Right kidney (tissue), 1 donor: ENCODE data around the gene NPSR1.
"Not testable (repeated sequence)": the region's sequence is repeated elsewhere in the genome, so short reads cannot be mapped to it uniquely, and the experiment has no call there.

Source experiments
- DNase-seq: peaks from one replicate; pipeline ENCODE4 v3.0.0-alpha.2; 2016

NPSR1 gene

DNA sequence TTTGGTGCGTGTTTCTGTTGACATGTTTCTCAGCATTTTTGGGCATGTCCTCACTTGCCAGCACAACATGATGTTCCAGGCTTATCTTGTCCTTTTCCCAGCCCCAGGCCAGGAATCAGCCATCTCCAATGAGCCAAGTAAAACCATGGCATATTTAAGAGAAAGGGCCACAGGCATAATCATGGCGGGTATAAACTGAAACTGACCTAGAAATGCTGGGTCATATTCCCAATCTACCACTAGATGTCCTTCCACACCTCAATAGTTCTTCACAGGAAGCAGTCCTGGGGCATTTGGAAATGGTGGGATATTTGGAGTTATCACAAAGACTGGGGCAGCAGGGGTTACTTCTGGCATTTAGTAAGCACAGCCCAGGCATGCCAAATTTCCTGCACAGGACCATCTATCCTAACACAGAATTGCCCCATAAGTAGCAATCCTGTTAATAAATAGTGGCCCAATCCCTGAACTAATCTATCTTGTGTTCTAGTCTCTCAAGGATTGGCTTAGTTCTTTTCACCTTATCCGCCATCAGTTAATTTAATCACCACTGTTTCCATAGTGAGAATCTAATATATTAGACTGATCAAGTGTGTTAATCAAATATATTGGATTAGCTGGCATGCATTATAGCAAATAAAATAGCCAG is 101.6 kb downstream of the NPSR1 start:
- DNase-seq = no peak

- DNase-seq = no peak
Measured at GRCh38 chr7:34760271-34760670, 102.3 kb downstream of the NPSR1 start.

GRCh38 chr7:34761206-34761605 is 103.2 kb downstream of the NPSR1 start:
- DNase-seq = no peak

DNA sequence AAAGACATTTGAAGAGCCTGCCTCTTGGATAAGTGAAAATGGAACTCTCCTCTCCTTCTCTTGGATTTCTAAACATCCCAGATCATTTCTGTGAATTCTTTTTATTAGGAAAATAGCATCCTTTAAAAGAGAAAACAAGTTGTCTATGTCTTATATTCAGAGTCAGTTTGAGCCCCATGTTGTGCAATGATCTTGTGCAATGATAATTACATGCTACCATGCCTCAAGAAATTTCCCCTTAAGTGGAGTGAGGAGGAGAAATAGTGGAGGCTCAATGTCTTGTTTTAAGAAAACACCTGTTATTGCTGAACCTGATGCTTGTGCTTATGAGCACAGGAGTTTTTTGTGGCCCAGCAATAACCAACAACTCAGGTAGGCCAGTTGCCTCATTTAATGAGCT is 103.6 kb downstream of the NPSR1 start:
- DNase-seq = no peak

DNA sequence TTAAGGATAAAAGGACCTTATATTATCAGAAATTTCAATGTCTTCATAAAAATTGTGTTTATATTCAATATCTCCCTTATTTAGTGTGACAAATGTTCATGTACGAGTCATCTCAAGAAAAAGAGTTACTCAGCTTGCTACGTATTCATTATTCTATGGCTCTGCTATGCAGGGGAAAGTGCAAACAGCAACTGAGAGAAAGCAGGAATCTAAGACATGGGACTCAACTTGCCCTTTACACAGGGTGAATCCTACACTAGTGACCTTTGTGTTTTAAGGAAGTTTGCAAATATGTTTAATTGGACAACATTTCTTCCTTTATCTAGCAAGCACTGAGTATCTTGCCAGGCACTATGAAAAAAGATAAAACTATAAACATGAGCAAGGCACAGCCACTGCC is 104.7 kb downstream of the NPSR1 start:
- DNase-seq = no peak

DNA sequence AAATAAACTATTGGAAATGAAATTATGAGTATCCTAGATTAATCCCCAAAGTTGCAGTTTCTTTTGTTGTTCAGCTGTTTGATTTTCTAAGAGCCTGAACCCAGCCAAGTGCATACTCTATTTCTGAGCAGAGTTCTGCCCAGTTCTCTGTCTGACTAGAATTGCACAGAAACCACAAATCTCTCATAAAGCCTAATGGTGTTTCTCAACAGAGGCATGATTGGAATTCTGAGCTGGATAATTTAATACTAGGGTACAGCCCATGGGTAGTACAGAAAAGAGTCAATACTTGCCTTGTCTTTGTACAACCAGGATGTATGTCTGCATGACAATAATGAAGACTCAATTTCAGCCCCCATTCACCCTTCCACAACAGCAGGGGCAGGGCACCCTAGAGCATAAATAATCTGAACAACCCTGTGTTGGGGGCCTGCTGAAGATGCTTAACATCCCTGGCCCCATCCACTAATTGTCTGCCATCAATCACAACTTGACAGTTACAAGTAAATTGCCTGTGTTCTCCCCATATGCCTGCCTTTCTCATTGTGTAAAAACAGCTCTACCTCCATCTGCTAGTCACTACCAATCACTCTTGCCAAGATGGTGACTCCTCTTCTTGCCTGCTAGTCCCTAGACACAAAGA is 114.4 kb downstream of the NPSR1 start:
- DNase-seq = no peak

DNA sequence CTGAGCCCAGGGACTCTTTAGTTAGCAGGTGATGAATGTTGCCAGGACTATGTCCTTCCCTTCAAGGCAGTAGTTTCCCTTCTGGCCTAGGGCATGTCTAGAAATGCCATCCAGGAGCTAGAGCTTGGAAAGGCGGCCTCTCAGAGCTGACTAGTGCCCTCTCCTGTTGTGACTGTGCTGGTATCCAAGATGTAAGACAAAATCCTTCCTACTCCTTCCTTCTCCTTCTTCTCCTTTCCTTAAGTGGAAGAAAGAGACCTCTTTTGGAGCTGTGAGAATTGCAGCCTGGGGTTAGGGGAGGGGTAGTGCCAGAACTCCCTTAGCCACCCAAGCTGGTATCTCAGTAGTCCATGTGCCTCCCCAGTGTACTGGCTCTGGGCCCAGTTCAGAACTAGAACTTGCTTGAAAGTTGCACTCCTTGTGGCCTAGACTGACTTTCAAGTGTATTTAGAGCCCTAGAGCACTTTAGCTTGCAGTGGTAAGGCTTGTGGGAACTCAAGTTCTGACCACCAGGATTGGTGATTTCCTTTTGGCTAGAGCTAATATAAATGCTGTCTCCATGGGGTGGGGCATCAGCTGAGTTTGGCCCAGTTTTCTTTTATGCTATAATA is 118.8 kb downstream of the NPSR1 start:
- no peak for DNase-seq

- no peak for DNase-seq
Measured at GRCh38 chr7:34780546-34780945, 122.5 kb downstream of the NPSR1 start.

DNA sequence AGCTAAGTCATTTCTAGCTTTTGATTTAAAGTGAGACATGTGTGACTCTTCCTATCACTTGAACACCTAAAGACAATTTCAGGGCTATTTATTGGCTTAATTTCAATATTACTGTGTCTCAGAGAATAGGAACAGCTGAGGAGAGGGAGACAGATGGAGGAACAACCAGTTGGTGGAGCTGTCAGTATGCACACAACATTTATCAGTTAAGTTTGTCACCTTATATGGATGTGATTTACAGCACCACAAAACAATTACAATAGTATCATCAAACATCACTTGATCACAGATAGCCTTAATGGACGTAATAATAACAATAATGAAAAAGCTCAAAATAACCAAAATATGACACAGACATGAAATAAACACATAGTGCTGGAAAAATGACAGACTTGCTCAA is 129.6 kb downstream of the NPSR1 start:
- no peak for DNase-seq

DNA sequence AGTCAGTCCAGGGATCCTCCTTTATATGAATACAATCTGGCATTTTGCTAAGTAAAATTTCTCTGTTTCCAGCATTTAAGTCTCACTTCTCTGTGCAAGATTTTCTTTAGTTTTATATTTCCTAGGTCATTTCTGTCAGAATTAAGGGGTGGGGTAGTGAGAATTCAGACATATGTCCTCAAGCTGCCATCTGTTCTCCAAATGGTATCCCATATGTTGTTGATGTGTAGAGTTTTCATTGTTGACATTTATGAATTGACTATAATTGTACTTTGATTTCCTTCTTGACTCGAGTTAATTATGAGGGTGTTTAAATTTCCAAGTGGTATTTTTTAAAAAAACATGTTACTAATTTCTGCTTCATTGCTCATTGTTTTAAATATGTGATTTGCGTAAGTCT is 148.8 kb downstream of the NPSR1 start:
- no peak for DNase-seq

DNA sequence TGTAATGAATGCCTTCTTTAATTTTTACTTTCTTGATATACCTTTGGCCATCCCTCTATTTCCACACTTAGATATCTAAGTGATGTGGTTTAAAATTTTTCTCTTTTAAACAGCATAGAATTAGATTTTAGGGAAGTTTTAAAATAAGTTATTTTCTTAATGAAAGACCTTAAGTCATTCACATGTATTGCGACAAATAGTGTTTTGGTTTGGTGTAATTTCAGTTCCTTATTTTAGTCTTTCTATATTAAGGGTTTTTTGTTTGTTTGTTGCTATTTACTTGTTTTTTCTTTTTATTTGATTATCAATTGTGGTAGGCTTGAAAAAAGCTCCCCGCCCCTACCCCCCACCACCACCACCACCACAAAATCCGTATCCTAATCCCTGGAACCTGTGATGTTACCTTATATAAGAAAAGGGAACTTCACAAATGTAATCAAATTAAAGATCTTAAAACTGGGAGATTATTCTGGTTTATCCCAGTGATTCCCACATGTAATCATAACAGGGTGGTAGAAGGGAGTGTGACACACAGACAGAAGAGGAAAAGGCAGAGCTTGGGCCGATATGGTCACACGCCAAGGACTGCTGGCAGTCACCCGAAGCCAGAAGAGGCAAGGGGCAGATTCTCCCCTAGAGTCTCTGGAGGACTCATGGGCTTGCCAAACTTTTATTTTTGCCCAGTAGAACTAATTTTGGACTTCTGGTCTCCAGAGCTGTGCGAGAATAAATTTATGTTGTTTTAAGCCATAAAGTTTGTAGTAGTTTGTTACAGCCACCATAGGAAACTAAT is 149.7 kb downstream of the NPSR1 start:
- DNase-seq = no peak

GRCh38 chr7:34814203-34814842 is 156.3 kb downstream of the NPSR1 start:
- not testable (repeated sequence) for DNase-seq

DNA sequence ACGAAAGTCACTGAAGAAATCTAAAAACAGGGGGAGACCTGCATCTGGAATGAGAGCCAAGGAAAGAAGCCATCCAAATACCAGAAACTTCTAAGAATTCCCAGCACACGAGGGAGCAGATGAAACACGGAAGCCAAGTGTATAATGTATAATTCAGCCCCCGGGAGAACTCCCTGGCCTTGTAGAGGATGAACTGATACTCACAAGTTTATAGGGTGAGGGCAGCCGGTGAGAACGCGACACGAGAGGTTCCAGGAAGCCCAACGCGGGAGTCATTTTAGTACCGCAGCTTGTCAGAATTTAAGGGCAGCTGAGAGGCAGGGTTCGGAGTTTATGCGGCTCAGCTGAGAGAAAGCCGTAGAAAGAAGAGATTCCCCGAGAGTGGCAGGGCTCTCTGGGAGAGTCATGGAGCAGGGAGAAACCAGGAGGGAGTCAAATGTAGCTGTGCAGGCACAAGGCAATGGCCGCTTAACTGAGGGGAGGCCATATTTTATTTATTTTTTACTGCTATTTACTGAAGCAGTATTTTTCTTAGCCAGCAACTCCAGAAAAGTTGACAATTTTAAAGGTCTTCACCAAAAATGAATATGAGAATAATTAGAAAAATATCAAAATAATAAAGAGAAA is 164.0 kb downstream of the NPSR1 start:
- DNase-seq = peak; percentile 9

- no peak for DNase-seq
Measured at GRCh38 chr7:34823650-34824258, 165.7 kb downstream of the NPSR1 start.

- DNase-seq = no peak
Measured at GRCh38 chr7:34825221-34825620, 167.2 kb downstream of the NPSR1 start.

- DNase-seq = no peak
Measured at GRCh38 chr7:34830390-34830789, 172.4 kb downstream of the NPSR1 start.

DNA sequence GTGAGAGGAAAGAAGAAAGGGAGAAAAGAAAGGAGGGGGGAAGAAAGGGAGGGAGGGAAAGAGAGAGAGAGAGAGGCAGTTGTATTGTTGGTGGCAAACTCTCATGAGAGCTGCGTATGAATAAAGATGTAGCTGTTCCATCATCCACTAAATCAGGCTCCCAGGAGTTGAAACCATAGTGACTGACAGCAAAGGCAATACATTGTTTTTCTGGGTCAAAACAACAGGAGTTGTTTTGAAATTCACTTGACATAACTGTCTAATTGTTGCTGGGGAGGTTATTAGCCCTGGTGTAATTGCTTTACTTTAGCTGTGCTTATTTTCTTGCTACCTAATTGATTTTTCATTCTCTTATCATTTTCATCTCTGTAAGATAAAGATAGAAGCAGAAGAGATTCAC is 173.4 kb downstream of the NPSR1 start:
- DNase-seq = no peak

DNA sequence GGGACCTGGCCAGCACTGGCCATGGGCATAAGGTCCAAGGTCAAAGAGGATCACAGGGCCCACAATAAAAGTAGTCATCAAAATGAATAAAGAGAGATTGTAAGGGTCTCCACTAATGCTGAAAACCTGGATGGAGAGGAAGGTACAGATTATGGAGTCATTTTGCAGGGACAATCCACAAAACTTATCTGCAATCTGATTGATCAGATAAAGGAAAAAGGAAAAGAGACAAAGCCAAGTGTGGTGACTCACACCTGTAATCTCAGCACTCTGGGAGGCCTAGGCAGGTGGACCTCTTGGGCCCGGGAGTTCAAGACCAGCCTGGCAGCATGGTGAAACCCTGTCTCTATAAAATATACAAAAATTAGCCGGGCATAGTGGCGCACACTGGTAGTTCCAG is 174.0 kb downstream of the NPSR1 start:
- DNase-seq = no peak

DNA sequence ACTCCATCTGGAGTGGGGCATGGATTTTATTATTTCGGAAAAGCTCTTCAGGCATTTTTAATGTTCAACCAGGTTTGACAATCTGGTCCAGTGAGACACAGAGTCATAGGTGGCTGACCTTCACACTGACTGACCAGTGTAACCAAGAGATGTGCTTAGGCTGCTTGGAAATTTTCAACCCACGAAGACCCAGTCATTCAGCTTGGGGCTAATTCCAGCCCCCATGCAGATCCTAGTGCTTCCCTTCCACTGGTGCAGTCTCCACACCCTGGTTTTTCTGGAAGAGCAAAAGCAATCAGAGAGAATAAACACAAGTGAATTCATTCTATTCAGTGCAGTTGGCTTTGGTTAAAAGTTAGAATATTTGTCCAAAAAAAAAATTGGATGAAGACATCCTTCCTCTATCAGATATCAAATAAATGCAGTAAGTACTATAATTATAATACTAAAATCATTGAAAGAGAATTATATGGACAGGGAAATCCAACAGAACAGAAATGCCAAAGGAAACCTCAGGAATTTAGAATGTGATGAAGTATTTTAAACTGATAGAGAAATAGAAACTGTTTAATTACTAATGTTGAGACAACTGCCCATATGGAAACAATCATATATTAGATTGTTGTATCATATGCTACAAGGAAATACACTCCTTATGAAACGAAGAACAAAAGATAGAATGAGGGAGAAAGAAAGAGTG is 178.0 kb downstream of the NPSR1 start:
- no peak for DNase-seq

- DNase-seq = no peak
Measured at GRCh38 chr7:34837316-34837715, 179.3 kb downstream of the NPSR1 start.

DNA sequence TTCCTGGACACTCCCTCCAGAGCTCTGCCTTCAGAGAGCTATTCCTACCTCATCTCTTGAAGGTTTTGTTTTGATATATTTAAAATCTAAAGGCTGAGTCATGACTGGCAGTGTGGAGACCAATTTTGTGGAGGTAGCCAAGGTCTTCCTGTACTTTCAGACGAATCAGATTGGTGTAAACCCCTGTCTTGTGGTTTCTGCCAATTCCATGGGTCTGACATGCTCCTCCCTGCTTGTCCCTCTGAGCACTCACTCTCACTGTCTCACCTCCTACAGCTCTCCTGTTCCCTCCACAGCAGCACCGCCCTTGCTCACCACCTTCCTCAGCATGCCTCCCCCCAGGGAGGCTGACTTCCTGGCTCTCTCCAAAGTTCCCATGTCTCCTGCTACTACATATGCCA is 179.8 kb downstream of the NPSR1 start:
- no peak for DNase-seq
